Amniotic stem cell (primary cell): ENCODE data around the gene SEC14L5.
"Not testable (repeated sequence)": the region's sequence is repeated elsewhere in the genome, so short reads cannot be mapped to it uniquely, and the experiment has no call there.

Experiments used
- DNase-seq: peaks from one replicate; lab custom pipeline; 2025; lab: John Stamatoyannopoulos, UW

The SEC14L5 gene

GRCh38 chr16:5036228-5037156 is 78.4 kb downstream of the SEC14L5 start:
- DNase-seq: no peak

GRCh38 chr16:5040451-5040850 is 82.3 kb downstream of the SEC14L5 start:
- no peak for DNase-seq

GRCh38 chr16:5041600-5042133 is 83.5 kb downstream of the SEC14L5 start:
- DNase-seq: no peak

- no peak for DNase-seq
Measured at GRCh38 chr16:5042574-5043171, 84.5 kb downstream of the SEC14L5 start.

- no peak for DNase-seq
Measured at GRCh38 chr16:5044011-5044540, 85.9 kb downstream of the SEC14L5 start.

GRCh38 chr16:5044581-5044980 is 86.5 kb downstream of the SEC14L5 start:
- not testable (repeated sequence) for DNase-seq

- DNase-seq: no peak
Measured at GRCh38 chr16:5045499-5046115, 87.5 kb downstream of the SEC14L5 start.

GRCh38 chr16:5046914-5047313 is 88.8 kb downstream of the SEC14L5 start:
- no peak for DNase-seq

GRCh38 chr16:5054876-5055865 is 97.0 kb downstream of the SEC14L5 start:
- DNase-seq: no peak

DNA sequence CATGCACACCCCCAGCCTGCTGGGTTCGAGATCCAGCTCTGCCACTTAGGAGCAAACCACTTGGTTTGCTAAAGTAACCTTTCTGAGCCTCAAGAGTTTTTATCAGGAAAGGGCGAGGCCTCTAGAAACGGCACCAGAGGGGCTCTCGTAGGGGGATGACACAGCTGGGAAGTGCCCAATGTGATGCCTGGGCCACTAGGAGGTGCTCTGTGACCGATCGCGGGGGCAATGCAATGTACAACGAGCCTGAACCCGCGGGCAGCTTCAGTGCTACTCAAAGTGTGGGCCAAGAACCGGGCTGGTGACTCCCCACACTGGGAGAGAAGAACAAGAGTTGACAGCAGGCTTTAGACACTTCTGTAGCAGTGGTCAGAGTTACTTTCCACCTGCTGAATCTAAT is 98.2 kb downstream of the SEC14L5 start:
- DNase-seq: no peak

DNA sequence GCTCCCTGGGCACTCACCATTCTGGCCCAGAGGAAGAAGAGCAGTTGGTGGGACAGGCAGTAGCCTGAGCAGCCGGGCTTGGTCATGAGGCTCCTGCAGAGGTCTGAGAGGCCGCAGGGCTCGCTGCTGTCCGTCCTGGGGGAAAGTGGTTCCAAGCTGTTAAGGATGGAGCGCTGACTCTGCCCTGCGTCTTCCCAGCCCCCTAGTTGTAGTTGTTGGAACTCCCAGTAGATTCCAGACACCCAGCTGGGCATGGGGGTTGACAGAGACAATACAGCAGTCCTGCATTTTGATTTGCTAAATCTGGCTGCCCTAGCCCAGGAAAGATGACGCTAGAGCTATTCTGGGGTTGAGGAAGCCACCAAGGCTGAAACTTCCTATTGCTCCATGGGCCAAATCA is 100.3 kb downstream of the SEC14L5 start:
- DNase-seq: no peak

DNA sequence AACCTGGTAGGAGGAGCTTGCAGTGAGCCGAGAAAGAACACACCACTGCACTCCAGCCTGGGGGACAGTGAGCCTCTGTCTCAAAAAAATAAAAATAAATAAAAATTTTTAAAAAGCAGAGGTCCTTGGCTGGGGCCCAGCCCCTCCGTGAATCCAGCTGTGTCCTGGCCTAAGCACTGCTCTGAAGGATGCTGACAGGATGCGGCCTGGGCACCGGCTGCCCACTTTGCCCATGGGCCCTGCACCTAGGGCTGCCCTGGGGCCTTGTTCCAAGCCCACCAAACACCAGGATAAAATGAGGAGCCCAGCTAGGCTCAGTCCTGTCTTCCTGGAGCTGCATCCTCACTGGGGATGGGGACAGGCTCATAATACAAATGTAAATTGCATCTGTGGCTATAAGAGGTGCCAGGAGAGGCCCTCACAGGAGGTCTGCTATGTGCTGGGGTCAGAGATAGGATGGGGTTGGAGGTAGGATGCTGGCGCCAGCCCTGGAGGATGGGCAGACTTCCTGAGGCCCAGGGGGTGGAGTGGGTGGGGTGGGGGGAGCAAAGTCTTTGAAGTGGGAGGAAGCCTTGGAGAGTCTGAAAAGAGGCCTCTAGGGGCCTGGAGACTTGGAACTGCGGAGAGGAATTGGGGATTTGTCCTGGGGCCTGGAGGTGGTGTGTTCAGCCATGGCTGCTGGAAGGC is 101.4 kb downstream of the SEC14L5 start:
- no peak for DNase-seq

GRCh38 chr16:5060073-5060641 is 102.0 kb downstream of the SEC14L5 start:
- DNase-seq: no peak

DNA sequence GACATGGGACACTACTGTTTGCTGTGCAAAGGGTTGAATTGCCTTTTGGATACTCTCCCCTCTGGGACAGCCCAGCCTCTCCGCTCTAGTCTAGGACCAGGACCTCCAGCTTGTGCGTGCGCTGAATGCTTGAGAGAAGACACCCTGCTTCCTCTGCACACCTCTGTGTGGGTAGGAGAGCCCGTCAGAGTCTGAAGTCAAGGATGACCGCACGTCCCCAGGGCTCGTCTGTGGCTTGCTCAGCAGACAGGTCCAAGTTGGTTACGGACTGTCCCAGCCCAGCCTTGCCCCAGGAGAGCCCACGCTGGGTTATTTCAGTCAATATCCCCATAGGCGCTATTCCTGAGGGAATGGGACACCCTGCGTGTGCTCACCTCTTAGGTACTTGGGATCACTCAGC is 103.9 kb downstream of the SEC14L5 start:
- no peak for DNase-seq

DNA sequence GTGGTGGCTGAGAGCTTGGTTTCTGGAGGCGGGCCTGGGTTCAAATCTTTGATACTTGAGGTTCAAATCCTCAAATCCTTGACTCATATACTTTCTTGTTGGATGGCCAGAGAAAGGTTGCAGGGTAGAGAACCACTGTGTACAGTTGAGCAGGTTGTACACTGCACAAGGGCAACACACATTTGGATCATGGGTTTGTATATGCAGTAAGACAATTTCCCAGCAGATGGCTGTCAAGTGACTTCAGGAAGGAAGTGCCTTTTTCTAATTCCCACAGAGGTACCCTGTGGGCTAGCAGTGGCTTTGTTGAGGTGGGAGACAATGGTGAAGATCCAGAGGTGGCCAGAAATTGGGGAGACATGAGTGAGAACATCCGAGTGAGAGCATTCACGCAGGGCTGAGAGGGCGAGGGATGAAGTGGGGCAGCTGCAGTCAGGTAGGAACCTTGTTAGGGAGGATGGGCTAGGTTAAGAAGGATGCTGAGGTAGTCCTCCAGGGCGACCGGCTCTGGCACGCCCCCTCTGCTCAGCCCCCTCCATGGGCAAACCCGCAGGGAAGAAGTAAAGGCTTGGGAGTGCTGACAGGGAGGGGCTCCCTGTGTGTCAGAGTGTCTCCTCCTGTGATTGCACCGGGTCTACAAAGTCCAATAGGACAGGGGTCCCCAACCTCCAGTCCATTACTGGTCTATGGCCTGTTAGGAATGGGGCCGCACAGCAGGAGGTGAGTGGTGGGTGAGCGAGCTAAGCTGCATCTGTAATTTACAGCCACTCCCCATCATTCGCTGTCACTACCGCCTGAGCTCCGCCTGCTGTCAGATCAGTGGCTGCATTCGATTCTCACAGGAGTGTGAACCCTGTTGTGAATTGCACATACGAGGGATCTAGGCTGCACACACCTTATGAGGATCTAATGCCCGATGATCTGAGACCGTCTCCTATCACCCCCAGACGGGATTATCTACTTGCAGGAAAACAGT is 104.9 kb downstream of the SEC14L5 start:
- no peak for DNase-seq

DNA sequence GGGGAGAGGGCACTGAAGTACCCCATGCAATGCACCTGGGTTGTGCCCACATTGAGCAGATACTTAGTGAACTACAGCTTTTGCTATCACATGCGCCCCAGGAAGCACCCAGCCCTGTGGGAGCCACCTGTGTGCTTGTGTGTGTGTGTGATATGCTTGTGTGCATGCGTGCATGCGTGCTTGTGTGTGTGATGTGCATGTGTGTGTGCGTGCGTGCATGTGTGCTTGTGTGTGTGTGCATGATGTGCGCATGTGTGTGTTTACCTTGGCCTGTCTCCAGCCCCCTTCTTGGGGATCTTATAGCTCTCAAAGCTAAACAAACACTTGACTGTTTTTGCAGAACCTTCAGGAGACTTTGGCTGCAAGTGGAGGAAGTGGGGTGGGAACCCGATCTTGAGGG is 106.8 kb downstream of the SEC14L5 start:
- DNase-seq: no peak

GRCh38 chr16:5065326-5065725 is 107.2 kb downstream of the SEC14L5 start:
- no peak for DNase-seq

DNA sequence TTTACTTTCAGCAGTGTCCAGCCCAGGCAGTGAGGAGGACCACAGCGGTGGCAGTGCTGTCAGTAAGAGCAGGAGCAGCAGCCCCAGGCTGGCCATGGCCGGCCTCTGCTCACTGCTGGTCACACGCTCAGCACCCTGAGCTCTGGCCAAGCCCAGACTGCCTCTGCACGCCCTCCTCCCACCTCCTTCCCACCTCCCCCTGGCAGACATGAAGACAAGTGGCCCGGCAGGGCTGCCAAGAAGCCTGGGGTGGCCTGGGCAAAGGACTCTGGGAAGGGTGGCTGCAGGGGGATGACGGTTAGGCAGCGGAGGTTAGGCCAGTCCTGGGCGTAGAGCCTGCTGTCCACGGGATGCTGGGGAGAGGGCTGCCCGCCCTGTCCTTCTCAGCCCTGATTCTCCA is 107.7 kb downstream of the SEC14L5 start, which contains the start of gene C16orf89:
Gene C16orf89 (minus strand): TSS at position 144 of the 400 bp plus-strand sequence. CDS start 48 bp downstream, at position 96.
- no peak for DNase-seq

- DNase-seq: no peak
Measured at GRCh38 chr16:5066511-5066910, 108.4 kb downstream of the SEC14L5 start.
